Measurements from ENCODE around the gene LRRC42.

LRRC42 gene

GRCh38 chr1:53942127-53942957 is 3.8 kb upstream of the LRRC42 start:
- no peak for DNase-seq (ENCODE audit: low spot score)

- DNase-seq (ENCODE audit: low spot score) = no peak
These were observed 3.1 kb upstream of the LRRC42 start for GRCh38 chr1:53943090-53943489.

GRCh38 chr1:53943490-53944043 is 2.6 kb upstream of the LRRC42 start:
- no peak for DNase-seq (ENCODE audit: low spot score)

GRCh38 chr1:53944469-53945182 is 1.5 kb upstream of the LRRC42 start:
- no peak for DNase-seq (ENCODE audit: low spot score)

- no peak for DNase-seq (ENCODE audit: low spot score)
These were observed 1.0 kb upstream of the LRRC42 start for GRCh38 chr1:53945183-53945432.

GRCh38 chr1:53945433-53946251 is 508 bp upstream of the LRRC42 start, which contains the start of gene IFT25:
Gene IFT25 (minus strand): TSS chr1:53945699. CDS start chr1:53940082, 5,617 bp downstream.
- DNase-seq (ENCODE audit: low spot score) = peak; percentile 97

GRCh38 chr1:53947172-53947907 is 1.2 kb downstream of the LRRC42 start:
- no peak for DNase-seq (ENCODE audit: low spot score)

GRCh38 chr1:53948291-53948690 is 2.1 kb downstream of the LRRC42 start:
- DNase-seq (ENCODE audit: low spot score) = no peak

- DNase-seq (ENCODE audit: low spot score) = no peak
These were observed 3.2 kb downstream of the LRRC42 start for GRCh38 chr1:53949023-53949990.

- no peak for DNase-seq (ENCODE audit: low spot score)
These were observed 5.5 kb downstream of the LRRC42 start for GRCh38 chr1:53951697-53952096.

- no peak for DNase-seq (ENCODE audit: low spot score)
These were observed 8.0 kb downstream of the LRRC42 start for GRCh38 chr1:53954128-53954527.

GRCh38 chr1:53956308-53957168 is 10.4 kb downstream of the LRRC42 start:
- no peak for DNase-seq (ENCODE audit: low spot score)

GRCh38 chr1:53957194-53957818 is 11.2 kb downstream of the LRRC42 start:
- DNase-seq (ENCODE audit: low spot score) = no peak

- DNase-seq (ENCODE audit: low spot score) = no peak
These were observed 13.6 kb downstream of the LRRC42 start for GRCh38 chr1:53959664-53960250.

- DNase-seq (ENCODE audit: low spot score) = no peak
These were observed 16.2 kb downstream of the LRRC42 start for GRCh38 chr1:53962395-53962794.

- DNase-seq (ENCODE audit: low spot score) = no peak
These were observed 17.3 kb downstream of the LRRC42 start for GRCh38 chr1:53963460-53963859.

- DNase-seq (ENCODE audit: low spot score) = no peak
These were observed 18.0 kb downstream of the LRRC42 start for GRCh38 chr1:53964109-53964508.

- DNase-seq (ENCODE audit: low spot score) = no peak
These were observed 20.6 kb downstream of the LRRC42 start for GRCh38 chr1:53966794-53967193.
